ENCODE results near the gene TEX2. TPM values are rescaled to one million over a fixed set of nuclear protein-coding genes. Genes with fewer than 3 reads are reported as not detected.
"Not testable (repeated sequence)": the region's sequence is repeated elsewhere in the genome, so short reads cannot be mapped to it uniquely, and the experiment has no call there.

Gene TEX2
- total RNA-seq, 2 experiments from 2014 or later: 14.8 to 17.6 TPM

DNA sequence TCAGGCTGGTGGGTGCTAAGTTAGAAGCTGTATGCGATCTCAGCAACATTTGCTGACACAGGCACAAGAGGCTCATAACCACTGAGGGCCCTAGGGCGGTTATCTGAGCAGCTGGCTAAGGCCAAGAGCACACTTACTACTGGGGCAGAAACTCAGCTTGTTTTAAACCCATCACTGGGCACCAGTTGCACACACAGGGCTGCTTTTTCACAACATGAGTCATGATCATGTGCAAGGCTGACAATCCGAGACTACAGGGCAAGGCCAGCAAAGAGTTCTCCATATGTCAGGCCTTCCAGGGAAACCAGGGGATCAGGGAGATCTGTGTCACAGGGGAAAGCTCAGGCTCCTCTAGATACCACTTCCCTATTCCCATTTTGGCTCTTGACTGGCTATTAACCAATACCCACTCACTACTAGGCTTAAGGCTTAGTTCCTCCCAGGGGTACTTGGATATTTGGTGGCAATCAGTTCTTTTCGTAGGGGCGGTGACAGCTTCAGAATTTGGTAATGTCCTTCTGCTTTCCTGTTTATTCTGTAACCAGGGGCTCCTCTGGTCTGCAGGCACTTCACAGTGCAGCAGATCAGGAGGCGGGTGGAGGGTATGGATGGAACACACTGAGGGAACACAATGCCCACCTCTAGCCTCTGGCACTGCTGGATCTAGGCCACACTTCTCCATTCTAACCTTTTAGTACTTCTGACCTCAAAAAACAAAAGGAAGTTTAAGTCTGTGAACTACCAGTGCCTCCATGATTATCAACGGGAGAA, 88.2 kb downstream of the TEX2 start:
- peaks cover 10% of the 10 kb centered on the region for H3K36me3 Mint-ChIP-seq
- CTCF ChIA-PET: no interaction called here
- DNase-seq (no peak), ATAC-seq (no peak)
- H3K4me1 Mint-ChIP-seq: no peaks in the 10 kb centered on the region
- H3K27me3 Mint-ChIP-seq: no peaks in the 10 kb centered on the region
- H3K4me3 Mint-ChIP-seq: no peak overlapping the region
- no peak overlapping the region for H3K27ac Mint-ChIP-seq
- no peaks in the 10 kb centered on the region for H3K9me3 Mint-ChIP-seq (ENCODE audit: low read depth)

DNA sequence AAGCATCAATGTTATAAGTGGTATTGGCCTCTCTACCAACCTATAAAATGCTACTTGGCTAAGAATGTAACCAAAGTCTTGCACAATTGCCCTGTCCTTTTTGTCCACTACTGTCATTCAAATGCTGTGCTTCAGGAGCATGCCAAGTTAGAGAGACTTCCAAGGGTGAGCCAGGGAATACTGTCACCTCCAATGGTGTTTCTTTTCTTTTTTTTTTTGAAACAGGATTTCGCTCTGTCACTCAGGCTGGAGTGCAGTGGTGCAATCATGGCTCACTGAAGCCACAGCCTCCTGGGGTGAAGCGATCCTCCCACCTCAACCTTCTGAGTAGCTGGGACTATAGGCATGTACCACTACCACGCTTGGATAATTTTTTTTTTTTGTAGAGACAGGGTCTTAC, 89.4 kb downstream of the TEX2 start:
- no peak overlapping the region for H3K27ac Mint-ChIP-seq
- CTCF ChIA-PET: no interaction called here
- H3K4me3 Mint-ChIP-seq: no peak overlapping the region
- peaks cover 8% of the 10 kb centered on the region for H3K36me3 Mint-ChIP-seq
- ATAC-seq (no peak), DNase-seq (no peak)
- no peaks in the 10 kb centered on the region for H3K4me1 Mint-ChIP-seq
- H3K9me3 Mint-ChIP-seq (ENCODE audit: low read depth): no peaks in the 10 kb centered on the region
- H3K27me3 Mint-ChIP-seq: no peaks in the 10 kb centered on the region

DNA sequence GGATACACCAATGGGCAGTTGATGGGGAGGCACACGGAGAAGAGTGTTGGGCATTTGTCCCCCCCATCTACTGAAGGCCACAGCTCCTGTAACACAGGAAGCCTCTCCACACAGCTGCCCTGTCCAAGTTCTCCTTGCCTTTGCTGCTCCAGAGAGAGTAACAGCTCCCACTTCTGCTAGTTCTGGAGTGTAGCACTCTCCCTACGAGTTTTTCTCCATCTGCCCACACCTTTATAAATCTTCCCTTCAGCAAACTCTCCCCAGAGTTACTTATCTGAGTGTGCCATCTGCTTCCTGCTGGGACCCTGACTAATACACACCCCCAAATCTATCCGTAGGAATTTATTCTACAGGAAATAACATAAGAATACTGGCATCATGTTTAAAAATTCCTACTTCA, 90.5 kb downstream of the TEX2 start:
- CTCF ChIA-PET: interaction anchor here (0.9 kb wide), 1 partner anchor 145 kb away, joined by 3 read pairs; no protein-coding TSS in a partner anchor
- Mint-ChIP-seq H3K36me3 (peaks cover 7% of the 10 kb centered on the region), H3K27me3 (no peaks in the 10 kb centered on the region)

DNA sequence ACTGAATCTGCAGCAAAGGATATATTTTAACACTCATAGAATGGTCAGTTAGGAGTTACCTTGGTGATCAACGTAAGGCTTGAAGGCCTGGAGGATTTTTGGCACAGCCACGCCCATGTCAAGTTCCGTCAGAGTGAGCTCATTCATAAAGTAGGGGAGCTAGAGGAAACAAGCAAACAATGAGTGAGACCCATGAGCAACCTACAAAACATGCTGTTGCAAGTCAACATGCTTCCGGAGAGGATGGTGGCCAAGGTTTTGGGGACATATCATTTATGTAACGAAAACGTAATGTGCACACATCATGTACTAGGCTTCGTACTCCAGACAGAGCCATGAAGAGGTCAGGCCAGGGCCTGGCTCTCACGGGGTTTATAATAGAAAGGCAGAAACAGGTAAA, 92.0 kb downstream of the TEX2 start:
- Mint-ChIP-seq H3K36me3 (peaks cover 7% of the 10 kb centered on the region), H3K4me3 (no peak overlapping the region), H3K27me3 (no peaks in the 10 kb centered on the region), H3K4me1 (no peaks in the 10 kb centered on the region), H3K27ac (no peak overlapping the region), H3K9me3 (ENCODE audit: low read depth) (no peaks in the 10 kb centered on the region)
- CTCF ChIA-PET: no interaction called here
- no peak for ATAC-seq
- no peak for DNase-seq

More for the DNA sequence above, 90.5 kb downstream of the TEX2 start:
- ATAC-seq: no peak
- H3K27ac Mint-ChIP-seq: no peak overlapping the region
- no peak for DNase-seq
- no peak overlapping the region for H3K4me3 Mint-ChIP-seq
- no peaks in the 10 kb centered on the region for H3K9me3 Mint-ChIP-seq (ENCODE audit: low read depth)
- no peaks in the 10 kb centered on the region for H3K4me1 Mint-ChIP-seq

DNA sequence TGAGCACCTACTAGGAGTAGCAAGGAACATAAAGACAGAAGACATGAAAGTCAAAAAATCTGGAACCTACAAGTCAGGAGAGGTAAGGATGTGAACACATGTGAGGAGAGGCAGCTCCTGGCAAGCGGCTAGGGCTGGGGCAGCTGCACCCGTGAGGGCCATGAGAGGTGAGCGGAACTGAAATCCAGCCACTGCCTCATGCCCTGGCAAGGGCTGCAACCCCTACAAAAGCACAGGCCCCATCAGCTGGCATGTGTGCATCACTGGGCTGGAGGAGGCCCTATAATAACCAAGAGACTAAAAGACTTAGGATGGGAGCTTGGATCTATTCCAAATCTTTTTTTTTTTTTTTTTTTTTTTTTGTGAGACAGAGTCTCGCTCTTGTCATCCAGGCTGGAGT, 92.8 kb downstream of the TEX2 start:
- ATAC-seq (no peak), DNase-seq (no peak)
- H3K27ac Mint-ChIP-seq: no peak overlapping the region
- no peaks in the 10 kb centered on the region for H3K27me3 Mint-ChIP-seq
- H3K9me3 Mint-ChIP-seq (ENCODE audit: low read depth): no peaks in the 10 kb centered on the region
- peaks cover 7% of the 10 kb centered on the region for H3K36me3 Mint-ChIP-seq
- CTCF ChIA-PET: no interaction called here
- no peaks in the 10 kb centered on the region for H3K4me1 Mint-ChIP-seq
- H3K4me3 Mint-ChIP-seq: no peak overlapping the region

DNA sequence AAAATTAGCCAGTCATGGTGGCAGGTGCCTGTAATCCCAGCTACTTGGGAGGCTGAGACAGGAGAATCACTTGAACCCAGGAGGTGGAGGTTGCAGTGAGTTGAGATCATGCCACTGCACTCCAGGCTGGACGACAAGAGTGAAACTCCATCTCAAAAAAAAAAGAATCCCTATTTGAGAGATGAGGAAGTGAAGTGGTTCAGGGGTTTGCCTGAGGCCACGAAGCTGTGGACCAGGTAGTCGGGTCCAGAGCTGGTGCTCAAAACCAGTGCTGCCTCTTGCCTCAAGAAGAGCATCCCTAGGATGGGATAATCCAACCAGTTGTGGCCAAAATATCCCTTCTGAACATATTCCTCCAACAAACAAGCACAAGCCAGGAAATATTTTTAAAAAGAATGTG, 95.4 kb downstream of the TEX2 start:
- H3K27me3 Mint-ChIP-seq; H3K36me3 Mint-ChIP-seq; H3K9me3 Mint-ChIP-seq (ENCODE audit: low read depth); H3K4me3 Mint-ChIP-seq; DNase-seq; H3K27ac Mint-ChIP-seq; ATAC-seq; H3K4me1 Mint-ChIP-seq: not testable (repeated sequence)
- CTCF ChIA-PET: interaction anchor here (1.1 to 2.1 kb wide), 5 partner anchors 11 to 208 kb away, joined by 3 to 8 read pairs (median 3); no protein-coding TSS in a partner anchor

DNA sequence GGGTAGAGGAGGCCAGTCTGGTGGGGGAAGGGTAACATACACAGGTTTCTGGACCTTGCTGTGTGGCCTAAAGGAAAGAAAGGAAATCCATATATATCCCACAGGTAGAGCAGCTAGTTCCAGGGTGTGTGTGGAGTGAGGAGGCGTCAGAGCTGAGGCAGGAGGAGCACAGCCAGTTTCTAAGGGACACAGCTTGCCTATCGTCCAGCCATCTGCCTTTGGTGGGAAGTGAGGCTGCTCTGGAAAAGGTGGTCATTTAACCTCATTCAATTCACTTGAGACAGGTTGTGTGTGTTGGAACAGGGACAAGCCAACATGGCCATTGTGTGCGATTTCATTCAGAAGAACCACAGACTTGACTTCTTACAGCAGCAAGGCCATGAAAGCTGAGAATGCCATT, 96.2 kb downstream of the TEX2 start:
- DNase-seq: no peak
- CTCF ChIA-PET: interaction anchor here (2.1 kb wide), 1 partner anchor 12 kb away, joined by 6 read pairs; no protein-coding TSS in a partner anchor
- no peaks in the 10 kb centered on the region for H3K9me3 Mint-ChIP-seq (ENCODE audit: low read depth)
- no peak for ATAC-seq
- no peaks in the 10 kb centered on the region for H3K4me1 Mint-ChIP-seq
- no peaks in the 10 kb centered on the region for H3K27me3 Mint-ChIP-seq
- H3K27ac Mint-ChIP-seq: no peak overlapping the region
- H3K36me3 Mint-ChIP-seq: peaks cover 7% of the 10 kb centered on the region
- no peak overlapping the region for H3K4me3 Mint-ChIP-seq

DNA sequence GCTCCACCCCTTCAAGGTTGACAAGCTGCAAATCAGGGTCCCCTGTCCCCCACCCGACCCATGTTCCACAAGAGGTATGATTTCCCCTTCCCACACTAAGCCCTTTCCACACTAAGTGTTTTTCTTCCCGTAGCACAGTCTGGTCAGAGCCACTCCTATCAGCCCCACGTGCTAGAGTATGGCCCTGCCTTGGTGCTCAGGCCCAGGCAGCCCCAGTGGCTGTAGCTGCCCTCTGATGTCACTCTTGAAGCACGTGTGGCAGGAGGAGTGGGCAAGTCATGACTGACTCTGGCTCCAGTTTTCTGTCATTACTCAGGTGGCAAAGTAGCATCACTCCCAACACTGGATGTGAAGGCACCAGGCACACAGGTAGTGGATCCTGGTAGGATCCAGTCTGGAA, 97.7 kb downstream of the TEX2 start:
- H3K27me3 Mint-ChIP-seq: no peaks in the 10 kb centered on the region
- DNase-seq: no peak
- H3K4me1 Mint-ChIP-seq: no peaks in the 10 kb centered on the region
- H3K36me3 Mint-ChIP-seq: peaks cover 4% of the 10 kb centered on the region
- H3K9me3 Mint-ChIP-seq (ENCODE audit: low read depth): no peaks in the 10 kb centered on the region
- no peak for ATAC-seq
- no peak overlapping the region for H3K27ac Mint-ChIP-seq
- CTCF ChIA-PET: interaction anchor here (1.1 to 1.4 kb wide), 2 partner anchors 20 to 117 kb away, joined by 3 read pairs; no protein-coding TSS in a partner anchor
- H3K4me3 Mint-ChIP-seq: no peak overlapping the region

DNA sequence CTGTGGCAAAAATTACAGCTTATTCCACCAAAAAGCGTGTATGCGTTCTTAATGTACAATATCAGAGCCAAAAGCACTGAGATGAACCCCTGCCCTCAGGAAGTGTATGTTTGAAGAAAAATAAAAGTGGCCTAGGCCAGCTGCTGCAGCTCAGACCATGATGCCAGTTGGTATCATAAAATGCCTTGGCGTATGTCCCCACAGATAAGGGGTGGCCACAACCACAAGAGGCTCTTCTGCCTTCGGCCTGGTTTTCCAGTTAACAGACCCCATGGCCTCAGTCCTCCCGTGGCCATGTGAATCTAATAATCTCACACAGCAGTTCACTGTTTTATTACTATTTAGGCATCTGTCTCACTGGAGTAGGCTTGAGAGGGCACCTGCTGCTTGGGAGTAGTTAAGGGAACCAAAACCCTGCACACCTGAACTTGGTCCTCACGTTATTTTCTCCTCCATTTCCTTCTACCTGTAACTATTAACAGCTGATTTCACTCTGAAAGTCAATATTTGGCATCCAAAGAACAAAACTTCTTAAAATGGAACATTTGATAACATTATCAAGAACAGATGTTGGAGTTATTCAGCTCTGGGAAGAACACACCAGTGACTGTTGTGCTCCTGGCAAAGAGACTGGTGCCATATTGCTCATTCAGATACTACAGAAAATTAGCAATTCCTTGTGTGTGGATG, 98.3 kb downstream of the TEX2 start:
- H3K9me3 Mint-ChIP-seq (ENCODE audit: low read depth): no peaks in the 10 kb centered on the region
- H3K4me1 Mint-ChIP-seq: no peaks in the 10 kb centered on the region
- no peak overlapping the region for H3K4me3 Mint-ChIP-seq
- no peaks in the 10 kb centered on the region for H3K36me3 Mint-ChIP-seq
- no peak for DNase-seq
- no peak for ATAC-seq
- no peak overlapping the region for H3K27ac Mint-ChIP-seq
- H3K27me3 Mint-ChIP-seq: no peaks in the 10 kb centered on the region
- CTCF ChIA-PET: interaction anchor here (1.1 to 1.4 kb wide), 2 partner anchors 19 to 117 kb away, joined by 3 read pairs; no protein-coding TSS in a partner anchor

DNA sequence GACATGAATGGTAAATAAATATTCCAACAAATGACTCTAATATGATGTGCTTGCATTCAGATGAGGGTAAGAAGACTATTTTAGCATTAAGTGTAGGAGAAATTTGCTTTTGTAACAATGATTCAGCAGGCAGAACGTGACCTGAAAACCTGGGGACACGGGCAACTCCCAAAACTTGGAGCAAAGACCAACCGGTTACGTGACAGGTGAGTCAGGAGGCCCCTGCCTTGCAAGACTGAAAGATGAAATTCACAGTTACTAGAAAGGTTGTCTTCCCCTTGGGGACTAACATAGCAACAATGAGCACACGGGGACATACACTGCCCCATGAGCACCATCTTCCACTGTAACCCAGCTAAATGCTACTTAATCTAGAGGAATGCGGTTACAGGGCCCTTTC, 99.6 kb downstream of the TEX2 start:
- CTCF ChIA-PET: no interaction called here
- no peaks in the 10 kb centered on the region for H3K4me1 Mint-ChIP-seq
- H3K36me3 Mint-ChIP-seq: no peaks in the 10 kb centered on the region
- no peak overlapping the region for H3K27ac Mint-ChIP-seq
- no peak for DNase-seq
- H3K27me3 Mint-ChIP-seq: no peaks in the 10 kb centered on the region
- H3K9me3 Mint-ChIP-seq (ENCODE audit: low read depth): no peaks in the 10 kb centered on the region
- H3K4me3 Mint-ChIP-seq: no peak overlapping the region
- ATAC-seq: no peak

DNA sequence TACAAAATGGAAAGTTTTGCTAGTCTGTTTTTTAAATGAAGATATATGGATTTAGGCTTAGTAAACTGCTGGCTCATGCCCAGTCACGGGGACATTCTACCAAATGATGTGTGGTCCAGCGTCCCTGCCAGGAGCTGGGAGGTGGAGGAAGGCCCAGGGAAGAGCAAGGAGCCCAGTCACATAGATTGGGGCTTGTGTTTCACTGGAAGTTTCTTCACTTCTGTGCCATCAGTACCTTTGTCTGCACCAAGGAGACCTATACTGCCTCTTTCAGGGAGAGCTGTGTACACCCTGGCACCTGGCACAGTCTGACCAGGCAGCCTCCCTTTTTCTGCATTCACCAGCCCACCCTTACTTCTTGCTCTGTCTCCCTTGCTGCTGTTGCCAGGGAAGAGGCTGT, 100.5 kb downstream of the TEX2 start:
- CTCF ChIA-PET: no interaction called here
- H3K4me3 Mint-ChIP-seq: no peak overlapping the region
- ATAC-seq: no peak

DNA sequence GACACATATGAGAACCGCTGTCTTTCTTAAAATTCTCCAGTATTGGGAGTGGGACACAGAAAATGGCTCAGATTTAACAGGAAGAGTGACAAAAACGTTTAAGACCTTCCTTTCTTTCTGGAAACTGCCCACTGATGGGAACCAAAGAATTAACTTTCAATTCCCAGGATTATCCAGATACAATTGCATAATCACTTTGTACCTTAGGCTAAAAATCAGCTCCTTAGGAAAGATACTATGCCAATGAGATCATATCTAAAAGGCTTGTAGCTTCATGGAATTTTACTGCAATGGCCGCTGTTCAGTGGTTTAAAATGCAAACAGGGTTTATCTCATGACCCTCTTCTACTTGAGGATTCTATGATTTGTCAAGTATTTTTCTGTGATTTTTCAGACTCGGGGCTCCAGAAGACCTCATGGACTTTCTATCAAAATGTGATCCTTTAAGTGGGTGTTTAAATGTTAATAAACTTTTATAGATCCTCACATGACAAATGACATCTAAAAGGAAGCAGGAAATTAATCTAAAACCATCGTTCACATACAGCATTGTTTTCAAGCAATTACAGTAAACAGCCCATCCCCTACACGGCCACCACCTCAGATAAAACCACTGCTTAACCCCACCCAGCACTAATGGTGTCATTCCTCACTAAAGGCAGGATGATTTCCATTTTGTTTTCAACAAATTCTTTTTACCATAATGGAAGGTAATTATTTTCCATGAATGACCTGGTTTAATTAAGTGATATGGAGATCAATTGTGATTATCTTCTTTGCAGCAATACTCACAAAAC, 101.5 kb downstream of the TEX2 start:
- no peaks in the 10 kb centered on the region for H3K9me3 Mint-ChIP-seq (ENCODE audit: low read depth)

More for the DNA sequence above, 100.5 kb downstream of the TEX2 start:
- H3K27ac Mint-ChIP-seq: no peak overlapping the region
- H3K36me3 Mint-ChIP-seq: no peaks in the 10 kb centered on the region
- no peaks in the 10 kb centered on the region for H3K9me3 Mint-ChIP-seq (ENCODE audit: low read depth)
- no peak for DNase-seq
- no peaks in the 10 kb centered on the region for H3K4me1 Mint-ChIP-seq
- H3K27me3 Mint-ChIP-seq: no peaks in the 10 kb centered on the region

DNA sequence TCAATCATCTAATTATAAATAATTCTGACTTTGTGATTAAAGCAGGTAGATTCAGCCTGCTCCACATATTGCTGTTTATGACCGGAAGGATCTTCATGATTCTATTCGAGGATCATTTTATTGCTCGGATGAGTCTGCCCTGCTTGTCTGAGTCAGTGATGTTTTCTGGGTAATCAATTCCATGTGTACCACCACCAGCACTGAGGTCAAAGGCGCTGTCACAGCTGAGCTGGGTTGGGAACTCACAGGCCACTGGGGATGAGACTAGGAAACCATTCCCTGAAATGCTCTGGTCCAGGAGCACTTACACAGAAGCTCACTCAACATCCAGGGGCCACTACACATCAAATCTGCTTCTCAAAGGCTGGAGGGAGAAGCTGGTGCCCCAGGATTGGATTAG, 102.7 kb downstream of the TEX2 start:
- Mint-ChIP-seq H3K9me3 (ENCODE audit: low read depth) (no peaks in the 10 kb centered on the region), H3K27ac (no peak overlapping the region), H3K27me3 (no peaks in the 10 kb centered on the region), H3K4me1 (no peaks in the 10 kb centered on the region), H3K36me3 (no peaks in the 10 kb centered on the region), H3K4me3 (no peak overlapping the region)
- peak; percentile 11 for DNase-seq
- no peak for ATAC-seq
- CTCF ChIA-PET: interaction anchor here (1.1 kb wide), 1 partner anchor 131 kb away, joined by 4 read pairs; no protein-coding TSS in a partner anchor

More for the DNA sequence above, 101.5 kb downstream of the TEX2 start:
- DNase-seq (no peak), ATAC-seq (no peak)
- Mint-ChIP-seq H3K27me3 (no peaks in the 10 kb centered on the region), H3K4me3 (no peak overlapping the region), H3K4me1 (no peaks in the 10 kb centered on the region), H3K27ac (no peak overlapping the region), H3K36me3 (no peaks in the 10 kb centered on the region)
- CTCF ChIA-PET: no interaction called here
